Activated CD8-positive, alpha-beta memory T cell treated with anti-CD3 and anti-CD28 coated beads, Interleukin-2, amount 50 U/mL, for 1 hour (primary cell): ENCODE measurements around the gene PYROXD2.
"Not testable (repeated sequence)": the region's sequence is repeated elsewhere in the genome, so short reads cannot be mapped to it uniquely, and the experiment has no call there.

Experiments used
- DNase-seq: peaks from one replicate; pipeline ENCODE4 v3.0.0-alpha.2; 2020; ENCODE audit errors: extremely low read depth

The PYROXD2 gene

GRCh38 chr10:98365406-98366061 is 49.4 kb downstream of the PYROXD2 start:
- no peak for DNase-seq

- DNase-seq = no peak
Measured at GRCh38 chr10:98364432-98365102, 50.4 kb downstream of the PYROXD2 start.

- DNase-seq = no peak
Measured at GRCh38 chr10:98363220-98363619, 51.8 kb downstream of the PYROXD2 start.

DNA sequence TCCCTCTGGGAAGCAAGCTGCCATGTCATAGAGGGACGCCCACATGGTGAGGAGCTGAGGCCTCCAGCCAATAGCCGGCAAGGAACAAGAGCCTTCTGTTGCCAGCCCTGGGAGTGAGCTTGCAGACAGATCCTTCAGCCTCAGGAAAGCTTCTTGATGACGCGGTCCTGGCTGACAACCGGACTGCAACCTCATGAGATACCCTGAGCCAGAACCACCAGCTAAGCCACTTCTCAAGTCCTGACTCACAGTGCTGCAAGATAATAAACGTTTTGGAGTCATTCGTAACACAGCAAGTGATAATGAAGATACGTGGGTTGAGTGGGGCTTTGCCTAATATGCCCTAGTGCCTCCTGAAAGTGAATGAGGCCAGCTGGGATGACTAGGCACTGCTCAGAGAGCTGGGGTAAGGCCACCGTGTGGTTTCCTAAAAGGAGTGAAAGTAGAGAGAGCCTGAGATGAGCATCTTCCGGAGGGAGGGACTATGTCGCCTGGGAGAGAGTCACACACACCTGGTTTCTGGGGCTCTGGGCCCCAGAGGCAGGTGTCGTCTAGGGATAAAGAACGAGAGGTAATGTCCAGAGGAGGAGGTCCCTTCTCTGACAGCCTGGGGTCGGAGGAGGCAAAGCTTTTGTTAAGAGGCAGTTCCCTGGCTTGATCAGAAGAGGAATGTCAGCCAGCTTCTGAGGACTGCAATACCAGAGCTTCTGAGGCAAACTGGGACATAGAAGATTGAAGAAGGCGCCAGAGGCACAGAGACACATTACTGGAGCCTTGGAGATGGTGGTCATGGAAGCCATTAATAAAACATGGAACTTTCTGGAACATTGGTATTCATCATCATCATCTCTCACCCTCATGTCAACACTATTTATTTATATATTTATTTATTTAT is 53.6 kb downstream of the PYROXD2 start:
- no peak for DNase-seq

DNA sequence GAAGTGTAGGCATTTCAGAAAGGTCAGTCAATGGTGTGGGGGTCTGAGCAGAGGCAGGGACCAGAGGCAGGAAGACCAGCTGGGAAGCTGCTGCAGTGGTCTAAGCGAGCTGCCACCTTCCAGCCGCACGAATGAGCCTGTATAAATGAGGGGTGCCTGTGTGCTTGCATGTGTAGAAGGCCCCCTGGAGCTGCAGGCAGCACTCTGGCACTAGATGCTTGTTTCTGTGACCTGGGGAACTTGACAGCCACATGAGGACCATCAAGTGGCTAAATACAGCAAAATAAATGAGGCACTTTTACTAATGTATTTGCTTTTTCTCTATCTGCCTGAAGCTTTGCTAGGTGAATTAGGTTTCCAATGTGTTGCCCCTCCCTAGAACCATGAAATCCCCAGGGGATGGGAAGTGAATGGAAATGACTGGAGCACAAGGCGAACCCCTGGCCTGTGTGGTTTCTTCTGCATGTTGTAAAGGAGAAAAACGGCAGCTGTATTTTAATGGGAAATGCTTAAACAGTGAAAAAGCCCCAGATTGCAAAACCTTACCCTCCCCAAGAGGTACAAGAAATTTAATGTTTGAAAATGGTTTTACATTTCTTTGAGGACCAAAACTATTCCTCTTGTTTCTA is 57.7 kb downstream of the PYROXD2 start:
- no peak for DNase-seq

GRCh38 chr10:98354491-98354890 is 60.5 kb downstream of the PYROXD2 start:
- no peak for DNase-seq

GRCh38 chr10:98353170-98353569 is 61.8 kb downstream of the PYROXD2 start:
- DNase-seq = no peak

DNA sequence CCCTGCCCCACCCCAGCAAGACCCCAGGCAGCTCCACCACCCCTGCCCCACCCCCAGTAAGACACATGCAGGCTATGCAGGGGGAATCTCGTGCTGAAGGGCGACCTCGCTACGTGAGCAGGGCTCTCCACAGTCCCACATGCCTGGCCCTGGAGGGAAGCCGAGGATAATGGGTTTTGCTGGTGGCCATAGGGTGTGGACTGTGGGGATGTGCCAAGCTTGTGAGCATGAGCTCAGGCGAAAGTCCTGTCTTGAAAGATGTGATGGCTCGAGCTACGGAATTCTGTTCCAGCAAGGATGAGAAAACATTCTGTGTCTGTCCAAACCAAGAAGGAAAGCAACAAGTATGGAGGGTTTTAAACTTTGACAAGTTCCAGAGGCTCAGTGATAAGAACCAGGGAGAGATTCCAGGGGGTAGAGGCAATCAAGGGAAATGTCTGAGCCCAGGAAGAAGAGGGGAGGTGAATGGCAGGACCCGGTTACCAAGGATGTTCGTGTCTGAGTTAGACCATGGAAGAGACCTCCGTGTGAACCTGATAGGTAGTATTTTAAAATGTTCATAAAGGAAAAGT is 63.1 kb downstream of the PYROXD2 start:
- DNase-seq = no peak

GRCh38 chr10:98349508-98349922 is 65.5 kb downstream of the PYROXD2 start:
- DNase-seq = no peak

DNA sequence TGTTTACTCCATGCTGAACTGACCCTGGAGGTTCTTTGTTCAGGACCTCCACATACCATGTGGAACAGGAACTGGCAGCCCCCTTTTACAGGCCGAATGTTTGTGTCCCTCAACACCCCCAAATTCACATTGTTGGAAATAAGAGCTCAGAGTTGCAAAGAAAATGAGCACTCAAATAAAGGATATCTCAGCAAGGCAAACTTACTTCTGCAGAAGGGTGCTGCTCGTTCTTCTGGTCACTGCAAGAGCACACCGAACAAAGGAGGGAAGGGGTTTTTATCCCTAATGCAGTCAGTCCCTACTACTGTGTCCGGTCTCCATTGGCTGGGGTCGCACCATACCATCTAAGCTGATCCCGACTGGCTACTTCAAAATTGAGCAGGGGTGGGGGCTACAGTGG is 68.1 kb downstream of the PYROXD2 start:
- no peak for DNase-seq

DNA sequence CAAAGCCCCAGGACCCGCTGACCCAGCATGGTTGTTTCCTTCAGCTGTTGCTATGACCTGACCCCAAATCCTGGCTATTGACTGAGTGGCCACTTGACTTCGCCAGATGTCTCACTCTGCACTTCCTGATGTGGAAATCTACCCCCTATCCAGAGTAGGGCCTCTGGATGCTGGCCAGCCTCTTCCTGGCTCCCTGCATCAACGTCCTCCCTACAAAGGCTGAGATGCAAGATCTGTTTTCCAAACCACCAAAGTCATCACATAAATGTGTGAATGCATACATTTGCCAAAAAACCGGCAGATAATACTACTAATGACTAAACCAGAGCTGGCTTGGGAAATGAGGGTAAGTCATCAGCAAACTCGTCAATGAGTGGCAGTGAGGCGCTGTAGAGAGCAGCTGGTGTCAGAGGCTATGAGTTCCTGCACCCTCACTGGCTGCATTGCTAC is 70.4 kb downstream of the PYROXD2 start:
- DNase-seq = no peak

- DNase-seq = not testable (repeated sequence)
Measured at GRCh38 chr10:98341701-98342100, 73.3 kb downstream of the PYROXD2 start.

GRCh38 chr10:98340940-98341310 is 74.1 kb downstream of the PYROXD2 start:
- DNase-seq = no peak

GRCh38 chr10:98340261-98340939 is 74.6 kb downstream of the PYROXD2 start:
- DNase-seq = no peak

- DNase-seq = no peak
Measured at GRCh38 chr10:98339799-98340198, 75.2 kb downstream of the PYROXD2 start.

- no peak for DNase-seq
Measured at GRCh38 chr10:98338896-98339295, 76.1 kb downstream of the PYROXD2 start.

- no peak for DNase-seq
Measured at GRCh38 chr10:98338318-98338717, 76.7 kb downstream of the PYROXD2 start.

DNA sequence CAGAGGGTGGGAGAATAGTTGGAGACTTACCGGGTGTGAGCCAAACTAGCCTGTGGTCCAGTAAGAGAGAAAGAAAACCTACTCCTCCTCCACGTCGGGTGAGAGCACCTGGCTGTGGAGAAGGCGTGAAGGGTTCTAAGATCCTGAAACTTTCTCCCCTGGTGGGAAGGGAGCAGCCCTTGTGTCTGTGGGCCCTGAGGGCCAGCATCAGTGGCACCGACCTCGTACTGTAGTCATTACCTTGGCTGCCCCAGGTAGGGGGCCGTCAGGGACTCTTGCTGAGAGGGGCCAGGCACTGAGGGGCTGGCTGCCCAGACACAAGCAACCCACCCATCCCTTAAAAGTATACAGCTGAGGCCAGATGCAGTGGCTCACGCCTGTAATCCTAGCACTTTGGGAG is 77.5 kb downstream of the PYROXD2 start:
- no peak for DNase-seq
